ENCODE measurements around the gene HOXC9.

HOXC9 gene

DNA sequence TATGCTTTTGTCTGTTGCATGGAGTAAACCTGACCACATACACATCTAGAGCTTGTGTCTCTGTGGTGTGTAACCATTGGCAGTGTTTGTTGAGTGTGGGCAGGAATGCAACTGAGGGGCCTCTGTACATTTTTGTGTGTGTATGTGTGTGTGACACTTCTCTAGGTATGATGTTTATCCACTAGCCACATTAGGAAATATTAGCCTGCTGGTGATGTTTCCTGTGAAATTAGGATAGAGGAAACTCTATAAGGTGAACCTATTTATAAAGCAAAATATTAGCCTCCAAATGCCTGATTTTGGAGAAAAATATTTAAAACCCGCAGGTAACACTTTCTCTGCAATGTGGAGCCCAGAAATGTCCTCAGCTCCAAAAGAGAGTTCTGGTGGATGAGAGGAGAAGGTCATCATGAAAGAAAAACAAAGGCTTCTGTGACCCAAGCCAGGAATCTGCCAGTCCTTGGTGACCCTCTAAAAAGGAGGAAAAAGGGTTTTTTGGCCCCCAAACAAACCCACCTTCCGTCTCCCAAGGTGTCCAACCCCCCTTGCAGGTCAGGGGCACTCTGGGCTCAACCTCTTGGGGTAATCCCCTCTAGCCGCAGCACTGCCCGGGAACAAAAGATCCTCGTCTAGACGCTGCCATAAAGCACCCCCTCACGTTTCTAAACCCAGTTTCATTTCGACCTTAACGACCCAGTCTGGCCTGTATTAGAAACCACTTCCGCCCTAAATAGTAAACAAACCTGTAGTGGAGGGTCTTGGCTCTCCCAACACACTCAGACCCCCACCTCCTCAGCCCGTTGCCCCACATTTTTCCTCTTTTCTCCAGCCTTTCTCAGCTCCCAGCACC is 22.1 kb upstream of the HOXC9 start:
- Mint-ChIP-seq H3K9me3 (no peaks in the 10 kb centered on the region), H3K4me3 (no peak overlapping the region), H3K36me3 (ENCODE audit: low read depth) (peaks cover 8% of the 10 kb centered on the region), H3K27ac (no peak overlapping the region), H3K4me1 (ENCODE audit: low read depth) (peaks cover 9% of the 10 kb centered on the region), H3K27me3 (ENCODE audit: low read depth) (peaks cover 90% of the 10 kb centered on the region)

DNA sequence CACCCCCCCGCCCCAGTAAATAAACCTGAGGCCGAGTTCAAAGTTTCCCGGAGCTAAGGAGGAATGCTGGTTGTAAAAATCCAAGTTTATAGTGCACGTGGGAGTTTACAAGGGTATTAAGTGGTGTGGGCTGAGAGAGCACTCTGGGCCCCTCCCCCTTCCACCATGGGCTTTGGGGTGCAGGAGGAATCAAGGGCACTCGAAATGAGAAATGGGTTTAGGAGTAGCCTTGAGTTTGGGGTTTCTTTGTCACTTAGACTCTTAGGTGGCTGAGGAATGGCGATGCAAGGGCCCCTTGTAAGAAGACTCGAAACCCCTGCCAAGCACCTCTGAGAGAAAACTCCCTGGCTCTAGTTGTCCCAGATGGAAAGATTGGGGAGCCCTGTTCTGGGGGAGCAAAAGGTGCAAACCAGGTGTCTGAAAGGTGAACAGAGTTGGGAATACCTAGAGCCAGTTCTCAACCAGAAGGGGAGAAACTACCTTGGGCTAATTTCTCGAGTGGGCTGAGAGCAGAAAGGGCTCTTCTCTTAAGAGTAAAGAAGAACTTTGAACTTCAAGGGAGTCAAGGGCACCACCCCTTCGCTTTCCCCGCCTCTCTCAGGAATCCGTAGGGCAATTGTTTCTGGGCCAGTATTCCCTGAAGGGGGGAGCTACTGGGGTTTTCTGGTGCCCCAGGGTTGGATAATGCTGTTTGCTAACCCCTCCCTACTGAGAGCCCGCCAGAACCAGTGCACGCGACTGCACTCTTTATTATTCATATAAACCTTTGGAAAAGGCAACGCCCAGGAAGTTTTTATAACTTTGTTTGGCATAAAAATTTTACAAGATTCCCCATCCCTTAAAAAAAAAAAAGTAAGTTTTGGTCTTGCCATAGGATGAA is 21.2 kb upstream of the HOXC9 start:
- no peak overlapping the region for H3K27ac Mint-ChIP-seq
- H3K4me1 Mint-ChIP-seq (ENCODE audit: low read depth): peaks cover 3% of the 10 kb centered on the region
- no peak overlapping the region for H3K4me3 Mint-ChIP-seq
- H3K36me3 Mint-ChIP-seq (ENCODE audit: low read depth): peaks cover 3% of the 10 kb centered on the region
- H3K27me3 Mint-ChIP-seq (ENCODE audit: low read depth): peaks cover 92% of the 10 kb centered on the region
- no peaks in the 10 kb centered on the region for H3K9me3 Mint-ChIP-seq

DNA sequence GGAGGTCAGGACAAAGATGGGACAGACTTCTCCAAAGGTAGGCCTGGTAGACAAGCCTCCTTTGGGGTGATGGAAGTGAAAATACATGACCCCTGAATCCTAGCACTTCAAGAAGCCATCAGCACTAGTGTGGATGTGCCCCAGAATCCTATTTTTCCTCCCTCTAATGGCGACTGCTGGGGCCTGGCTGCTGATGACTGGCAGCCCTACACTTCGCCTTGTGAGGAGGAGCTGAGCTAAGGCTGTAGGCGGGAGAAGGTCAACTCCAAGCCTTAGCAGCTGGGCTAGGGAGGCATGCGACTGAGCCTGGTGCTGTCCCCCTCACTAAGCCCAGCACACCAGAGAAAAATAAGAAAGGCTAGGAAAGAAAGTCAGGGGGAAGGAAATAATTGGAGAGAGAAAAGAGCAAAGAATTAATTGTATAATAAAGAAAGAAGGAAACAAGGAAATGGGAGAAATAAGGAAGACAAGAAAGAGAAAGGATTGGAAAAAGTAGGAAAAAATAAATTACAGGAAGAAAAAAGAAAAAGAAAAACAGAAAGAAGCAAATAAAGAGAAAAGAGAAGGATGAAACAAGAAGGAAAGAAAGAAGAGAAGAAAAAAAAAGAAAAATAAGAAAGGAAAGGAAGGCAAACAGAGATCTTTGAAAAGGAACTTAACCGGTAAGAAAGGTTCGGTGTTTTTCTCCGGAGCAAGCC is 19.7 kb upstream of the HOXC9 start:
- H3K27me3 Mint-ChIP-seq (ENCODE audit: low read depth): peaks cover 97% of the 10 kb centered on the region
- H3K9me3 Mint-ChIP-seq: no peaks in the 10 kb centered on the region
- no peak overlapping the region for H3K27ac Mint-ChIP-seq
- H3K4me1 Mint-ChIP-seq (ENCODE audit: low read depth): peaks cover 7% of the 10 kb centered on the region
- peaks cover 3% of the 10 kb centered on the region for H3K36me3 Mint-ChIP-seq (ENCODE audit: low read depth)
- H3K4me3 Mint-ChIP-seq: no peak overlapping the region

DNA sequence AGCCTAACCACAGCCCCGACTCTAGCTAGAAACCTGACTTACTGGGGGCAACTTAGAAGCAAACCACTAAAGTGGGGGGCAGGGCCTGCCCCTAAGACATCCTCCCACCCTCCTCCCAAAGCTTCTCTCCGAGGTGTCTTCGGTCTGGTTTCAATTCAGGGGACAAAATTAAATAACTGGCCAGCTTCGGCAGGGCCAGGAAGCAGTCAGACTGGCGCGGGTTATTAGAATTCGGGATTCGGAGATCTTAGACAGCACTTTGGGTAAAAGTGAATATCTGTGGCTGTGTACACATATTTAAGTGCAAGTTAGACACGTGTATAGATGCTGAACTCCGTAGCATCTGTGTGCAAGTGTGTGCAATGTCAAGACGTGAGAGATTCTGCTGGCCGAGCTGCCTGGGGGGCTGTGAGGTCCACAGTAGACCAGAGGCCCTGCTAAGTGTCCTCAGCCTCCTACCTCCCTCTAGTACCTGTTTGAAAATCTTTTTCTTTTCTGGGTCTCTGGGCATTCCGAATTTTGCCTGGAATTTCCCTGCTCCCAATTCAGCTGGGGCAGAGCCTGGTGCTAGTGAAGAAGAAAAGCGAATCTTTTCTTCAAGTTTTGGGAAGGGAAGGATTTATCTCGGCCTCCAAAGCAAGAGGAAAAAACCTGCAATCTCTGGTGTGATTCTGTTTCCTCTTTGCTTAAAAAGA is 19.0 kb upstream of the HOXC9 start:
- peaks cover 1% of the 10 kb centered on the region for H3K36me3 Mint-ChIP-seq (ENCODE audit: low read depth)
- H3K27ac Mint-ChIP-seq: peak overlapping the region; percentile 17
- H3K27me3 Mint-ChIP-seq (ENCODE audit: low read depth): peaks cover 95% of the 10 kb centered on the region
- H3K4me1 Mint-ChIP-seq (ENCODE audit: low read depth): peaks cover 7% of the 10 kb centered on the region
- no peaks in the 10 kb centered on the region for H3K9me3 Mint-ChIP-seq
- no peak overlapping the region for H3K4me3 Mint-ChIP-seq

DNA sequence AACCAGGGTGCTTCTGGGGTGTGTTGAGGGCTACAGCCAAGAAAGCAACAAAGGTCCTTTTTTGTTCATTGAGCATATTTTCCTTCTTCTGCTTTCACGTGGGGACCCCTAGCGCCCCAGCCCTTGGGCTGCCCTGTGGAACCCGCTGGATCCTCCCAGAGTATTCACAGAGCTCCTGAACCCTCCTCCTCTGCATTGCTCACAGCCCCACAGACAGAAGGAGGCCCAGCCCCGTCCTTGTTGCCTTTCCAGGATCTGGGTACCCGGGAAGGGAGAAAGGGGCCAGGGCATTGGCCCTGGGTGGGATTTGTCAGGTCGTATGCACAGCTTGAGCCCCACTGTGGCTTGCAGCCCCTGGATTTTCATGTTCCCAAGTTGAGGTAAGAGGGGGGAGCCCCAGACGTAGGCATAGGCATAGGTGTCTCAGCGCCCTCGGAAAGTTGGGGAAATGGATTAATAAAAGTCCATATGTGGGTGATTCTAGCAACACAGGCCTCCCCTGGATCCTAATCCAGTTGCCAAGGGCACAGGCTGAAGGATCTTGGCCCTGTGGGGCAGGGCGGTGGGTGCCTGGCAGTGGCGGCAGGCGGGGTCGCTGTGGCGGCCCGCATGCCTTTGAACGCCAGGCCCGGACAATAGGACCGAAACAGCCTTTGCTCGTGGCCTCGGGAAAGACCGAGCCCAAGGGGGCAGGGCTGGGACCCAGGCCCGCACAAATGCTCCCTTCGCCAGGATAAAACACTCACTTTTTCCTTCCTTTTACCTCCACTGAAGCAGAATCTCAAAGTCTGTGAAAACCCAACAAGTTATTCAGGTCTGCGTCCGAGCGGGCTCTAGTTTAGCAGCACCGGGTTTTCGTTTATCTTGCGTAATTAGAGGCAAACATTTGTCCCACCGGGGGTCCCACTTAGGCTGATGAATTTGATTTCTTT is 18.1 kb upstream of the HOXC9 start:
- peaks cover 10% of the 10 kb centered on the region for H3K4me1 Mint-ChIP-seq (ENCODE audit: low read depth)
- no peak overlapping the region for H3K4me3 Mint-ChIP-seq
- H3K27me3 Mint-ChIP-seq (ENCODE audit: low read depth): peaks cover 95% of the 10 kb centered on the region
- no peaks in the 10 kb centered on the region for H3K9me3 Mint-ChIP-seq
- H3K27ac Mint-ChIP-seq: peak overlapping the region; percentile 26
- peaks cover 1% of the 10 kb centered on the region for H3K36me3 Mint-ChIP-seq (ENCODE audit: low read depth)

DNA sequence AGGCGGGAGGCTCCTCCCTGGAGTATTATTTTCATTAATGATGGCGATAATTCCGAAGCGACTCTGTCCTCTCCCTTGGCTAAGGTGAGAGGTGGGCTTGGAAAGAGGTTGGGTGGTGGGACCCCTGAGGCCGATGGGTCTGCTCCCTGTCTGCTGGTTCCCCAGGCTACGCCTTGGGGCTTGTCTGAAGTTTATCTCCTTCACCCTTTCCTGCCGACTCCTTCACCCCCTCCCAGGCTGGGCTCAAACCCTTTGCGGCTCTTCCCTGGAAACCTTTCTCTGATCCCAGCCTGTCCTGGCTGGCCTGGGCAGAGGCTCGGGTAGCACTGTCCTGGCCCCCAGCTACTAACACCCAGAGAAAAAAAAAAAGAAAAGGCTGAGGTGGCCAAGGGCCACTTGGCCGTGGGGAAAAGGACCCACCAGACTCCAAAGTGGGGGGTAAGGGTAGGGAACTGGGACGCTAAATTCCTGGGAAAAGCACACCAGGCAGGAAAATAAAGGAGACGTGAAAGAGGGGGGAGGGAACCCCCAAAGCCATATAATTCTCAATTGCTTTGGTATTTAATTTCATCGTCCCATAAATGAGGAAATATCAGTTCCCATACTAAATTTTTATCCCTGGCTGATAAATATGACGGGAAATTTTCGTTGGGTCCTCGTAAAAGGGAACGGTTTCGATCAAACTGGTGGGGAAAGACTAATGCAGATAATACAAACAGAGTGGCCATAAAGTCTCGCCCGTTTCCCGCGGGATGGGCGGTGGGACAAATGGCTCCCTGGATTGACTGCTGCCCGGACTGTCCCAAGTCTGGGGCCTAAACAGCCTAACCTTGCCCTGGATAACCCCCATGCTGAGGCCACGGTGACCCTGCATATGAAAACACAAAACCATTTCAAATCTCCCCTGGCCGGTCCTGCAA is 17.1 kb upstream of the HOXC9 start:
- H3K27ac Mint-ChIP-seq: peak overlapping the region; percentile 29
- peaks cover 1% of the 10 kb centered on the region for H3K36me3 Mint-ChIP-seq (ENCODE audit: low read depth)
- H3K4me3 Mint-ChIP-seq: no peak overlapping the region
- no peaks in the 10 kb centered on the region for H3K9me3 Mint-ChIP-seq
- peaks cover 10% of the 10 kb centered on the region for H3K4me1 Mint-ChIP-seq (ENCODE audit: low read depth)
- peaks cover 95% of the 10 kb centered on the region for H3K27me3 Mint-ChIP-seq (ENCODE audit: low read depth)

DNA sequence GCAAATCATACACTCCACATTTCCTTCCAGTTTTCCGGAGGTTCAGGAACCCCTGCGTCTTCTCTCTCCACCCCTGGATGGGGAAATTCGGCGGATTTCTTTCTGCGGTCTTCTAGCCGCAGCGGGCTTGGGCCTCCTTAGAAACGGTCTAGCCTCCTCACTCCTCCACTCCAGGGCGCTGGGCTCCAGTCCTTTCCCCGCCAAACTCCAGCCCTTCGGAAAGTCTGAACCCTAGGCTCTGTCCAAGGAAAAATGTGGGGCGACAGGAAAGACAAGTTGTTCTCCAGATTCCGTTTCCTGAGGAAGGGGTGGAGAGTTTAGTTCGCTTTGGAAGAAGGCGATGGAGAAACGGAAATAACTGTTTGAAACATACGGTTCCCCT is 16.4 kb upstream of the HOXC9 start:
- peak overlapping the region; percentile 41 for H3K27ac Mint-ChIP-seq
- no peaks in the 10 kb centered on the region for H3K9me3 Mint-ChIP-seq
- peaks cover 95% of the 10 kb centered on the region for H3K27me3 Mint-ChIP-seq (ENCODE audit: low read depth)
- H3K4me3 Mint-ChIP-seq: no peak overlapping the region
- peaks cover 12% of the 10 kb centered on the region for H3K4me1 Mint-ChIP-seq (ENCODE audit: low read depth)
- H3K36me3 Mint-ChIP-seq (ENCODE audit: low read depth): peaks cover 1% of the 10 kb centered on the region

DNA sequence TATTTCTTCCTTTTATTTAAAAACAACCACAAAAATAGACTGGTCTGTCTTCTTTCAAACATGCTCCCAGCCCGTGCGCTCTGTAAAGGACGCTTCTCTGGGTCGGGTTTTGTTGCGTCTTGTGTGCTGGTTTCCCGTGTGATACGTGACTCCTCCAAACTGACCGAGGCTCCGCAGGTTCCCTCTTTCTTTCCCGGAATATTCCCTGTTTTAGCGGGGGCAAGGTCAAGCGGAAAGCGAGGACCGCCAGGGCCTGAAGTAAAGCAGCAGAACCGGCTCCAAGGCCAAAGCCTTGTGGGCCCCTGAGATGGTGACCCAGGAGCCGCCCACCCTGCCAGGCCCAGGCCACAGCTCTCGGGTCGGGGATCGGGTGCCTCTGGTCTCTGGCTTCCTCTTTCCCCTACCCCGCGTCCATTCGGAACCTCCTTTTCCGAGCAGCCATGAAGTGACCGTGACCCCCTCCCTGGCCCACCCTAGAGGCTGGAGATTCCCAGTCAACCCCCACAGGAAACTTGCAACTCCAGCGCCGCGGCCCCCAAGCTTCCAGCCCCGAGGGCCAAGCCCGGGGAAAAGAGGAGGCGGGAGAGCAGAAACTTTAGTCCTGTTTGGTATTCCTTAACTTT is 15.9 kb upstream of the HOXC9 start:
- peak overlapping the region; percentile 41 for H3K27ac Mint-ChIP-seq
- H3K4me1 Mint-ChIP-seq (ENCODE audit: low read depth): peaks cover 15% of the 10 kb centered on the region
- H3K36me3 Mint-ChIP-seq (ENCODE audit: low read depth): peaks cover 1% of the 10 kb centered on the region
- peaks cover 95% of the 10 kb centered on the region for H3K27me3 Mint-ChIP-seq (ENCODE audit: low read depth)
- no peak overlapping the region for H3K4me3 Mint-ChIP-seq
- H3K9me3 Mint-ChIP-seq: no peaks in the 10 kb centered on the region

DNA sequence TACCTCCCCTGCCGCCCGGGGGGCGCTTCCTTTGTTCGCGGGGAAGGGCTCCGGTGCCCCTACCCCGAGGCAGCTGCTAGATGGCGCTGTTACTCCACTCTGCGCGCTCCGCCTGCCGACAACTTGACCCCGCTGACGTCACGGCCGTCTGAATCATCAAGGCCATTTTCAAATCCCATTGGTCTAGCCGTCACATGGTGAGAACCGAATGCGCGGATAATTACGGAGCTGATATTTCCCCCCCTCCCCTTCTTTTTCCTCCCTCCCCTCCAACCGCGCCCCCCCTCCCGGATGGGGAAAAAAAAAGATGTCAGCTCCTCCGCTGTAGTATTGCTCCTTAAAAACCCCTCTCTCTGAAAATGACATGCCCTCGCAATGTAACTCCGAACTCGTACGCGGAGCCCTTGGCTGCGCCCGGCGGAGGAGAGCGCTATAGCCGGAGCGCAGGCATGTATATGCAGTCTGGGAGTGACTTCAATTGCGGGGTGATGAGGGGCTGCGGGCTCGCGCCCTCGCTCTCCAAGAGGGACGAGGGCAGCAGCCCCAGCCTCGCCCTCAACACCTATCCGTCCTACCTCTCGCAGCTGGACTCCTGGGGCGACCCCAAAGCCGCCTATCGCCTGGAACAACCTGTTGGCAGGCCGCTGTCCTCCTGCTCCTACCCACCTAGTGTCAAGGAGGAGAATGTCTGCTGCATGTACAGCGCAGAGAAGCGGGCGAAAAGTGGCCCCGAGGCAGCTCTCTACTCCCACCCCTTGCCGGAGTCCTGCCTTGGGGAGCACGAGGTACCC is 14.9 kb upstream of the HOXC9 start, which contains the start of gene HOXC10:
Gene HOXC10 (plus strand): TSS at position 246 of the 791 bp plus-strand sequence. CDS start 114 bp downstream, at position 360.
- H3K4me1 Mint-ChIP-seq (ENCODE audit: low read depth): peaks cover 23% of the 10 kb centered on the region
- H3K36me3 Mint-ChIP-seq (ENCODE audit: low read depth): peaks cover 1% of the 10 kb centered on the region
- H3K27ac Mint-ChIP-seq: peak within 1 kb of the TSS; percentile 78

DNA sequence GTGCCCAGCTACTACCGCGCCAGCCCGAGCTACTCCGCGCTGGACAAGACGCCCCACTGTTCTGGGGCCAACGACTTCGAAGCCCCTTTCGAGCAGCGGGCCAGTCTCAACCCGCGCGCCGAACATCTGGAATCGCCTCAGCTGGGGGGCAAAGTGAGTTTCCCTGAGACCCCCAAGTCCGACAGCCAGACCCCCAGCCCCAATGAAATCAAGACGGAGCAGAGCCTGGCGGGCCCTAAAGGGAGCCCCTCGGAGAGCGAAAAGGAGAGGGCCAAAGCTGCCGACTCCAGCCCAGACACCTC is 14.3 kb upstream of the HOXC9 start:
- Mint-ChIP-seq H3K4me1 (ENCODE audit: low read depth) (peaks cover 26% of the 10 kb centered on the region), H3K9me3 (no peaks in the 10 kb centered on the region), H3K4me3 (no peak overlapping the region), H3K27ac (no peak overlapping the region), H3K36me3 (ENCODE audit: low read depth) (no peaks in the 10 kb centered on the region), H3K27me3 (ENCODE audit: low read depth) (peaks cover 95% of the 10 kb centered on the region)

More for the DNA sequence above, 14.9 kb upstream of the HOXC9 start, which contains the start of gene HOXC10:
- Mint-ChIP-seq H3K27me3 (ENCODE audit: low read depth) (peaks cover 95% of the 10 kb centered on the region), H3K4me3 (peak within 1 kb of the TSS; percentile 38), H3K9me3 (no peaks in the 10 kb centered on the region)

DNA sequence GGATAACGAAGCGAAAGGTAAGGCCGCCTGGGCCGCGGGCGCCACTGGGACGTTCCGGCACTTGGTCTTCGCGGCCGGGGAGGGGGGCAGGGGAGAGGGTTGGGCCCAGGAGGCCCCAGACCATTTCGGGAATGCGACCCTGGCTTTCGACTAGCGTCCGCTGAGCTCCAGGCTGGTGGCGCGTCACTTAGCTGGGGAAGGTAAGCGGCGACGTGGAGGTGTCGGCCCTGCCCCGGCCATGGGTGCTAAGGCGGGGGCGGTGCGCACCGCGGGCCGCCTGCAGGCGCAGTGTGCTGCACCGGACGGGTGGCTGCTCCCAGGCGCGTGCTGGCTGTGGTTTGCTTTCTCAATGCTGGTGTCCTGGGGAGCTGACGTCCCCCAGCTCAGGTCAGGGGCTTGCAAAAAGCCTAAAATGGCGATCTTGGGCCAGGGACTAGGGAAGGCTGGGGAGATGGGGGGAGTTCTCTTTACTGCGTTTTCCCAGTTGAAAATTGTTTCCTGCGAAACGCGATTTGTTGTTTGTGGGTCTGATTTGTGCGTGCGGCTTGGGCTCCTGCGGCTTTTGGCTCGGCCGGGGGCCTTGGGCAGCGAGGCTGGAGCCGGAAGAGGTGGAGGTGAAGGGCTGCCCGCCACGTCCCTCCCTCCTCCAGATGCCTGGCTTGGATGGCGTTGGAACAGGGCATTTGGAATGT is 13.8 kb upstream of the HOXC9 start:
- H3K4me3 Mint-ChIP-seq: no peak overlapping the region
- peaks cover 26% of the 10 kb centered on the region for H3K4me1 Mint-ChIP-seq (ENCODE audit: low read depth)
- peak overlapping the region; percentile 31 for H3K27ac Mint-ChIP-seq
- peaks cover 95% of the 10 kb centered on the region for H3K27me3 Mint-ChIP-seq (ENCODE audit: low read depth)
- H3K36me3 Mint-ChIP-seq (ENCODE audit: low read depth): no peaks in the 10 kb centered on the region
- no peaks in the 10 kb centered on the region for H3K9me3 Mint-ChIP-seq

Data from T-helper 1 cell treated with Interleukin-12 subunit alpha and Interleukin-12 subunit beta and Interleukin-4 antibody, amounts not matched to agents 30 μg/mL and 1 μg/mL, for 36 hours (primary cell).